ENCODE results near the gene CALD1.
A peak's percentile ranks its signal among the peaks of the same experiment; 100 is the strongest.

Gene CALD1

DNA sequence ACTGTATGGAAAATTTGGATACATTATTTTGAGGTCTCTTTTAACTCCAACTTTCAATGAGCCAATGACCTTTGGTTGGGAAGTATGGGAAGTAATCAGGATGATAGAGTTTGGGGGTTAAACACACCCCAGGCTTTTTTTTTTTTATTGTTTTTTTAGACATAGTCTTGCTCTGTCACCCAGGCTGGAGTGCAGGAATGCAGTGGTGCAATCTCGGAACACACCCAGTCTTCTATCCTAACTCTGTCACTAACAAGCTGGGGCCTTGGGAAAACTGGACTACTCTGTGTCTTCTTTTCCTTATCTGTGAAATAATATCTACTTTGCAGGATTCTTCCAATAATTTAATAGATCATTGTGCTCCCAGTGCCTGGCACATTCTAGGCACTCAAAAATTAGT lies 169.3 kb downstream of the CALD1 start:
- peak; percentile 70 for DNase-seq (ENCODE audit: low read depth)
- TF ChIP-seq, protein P1, sequence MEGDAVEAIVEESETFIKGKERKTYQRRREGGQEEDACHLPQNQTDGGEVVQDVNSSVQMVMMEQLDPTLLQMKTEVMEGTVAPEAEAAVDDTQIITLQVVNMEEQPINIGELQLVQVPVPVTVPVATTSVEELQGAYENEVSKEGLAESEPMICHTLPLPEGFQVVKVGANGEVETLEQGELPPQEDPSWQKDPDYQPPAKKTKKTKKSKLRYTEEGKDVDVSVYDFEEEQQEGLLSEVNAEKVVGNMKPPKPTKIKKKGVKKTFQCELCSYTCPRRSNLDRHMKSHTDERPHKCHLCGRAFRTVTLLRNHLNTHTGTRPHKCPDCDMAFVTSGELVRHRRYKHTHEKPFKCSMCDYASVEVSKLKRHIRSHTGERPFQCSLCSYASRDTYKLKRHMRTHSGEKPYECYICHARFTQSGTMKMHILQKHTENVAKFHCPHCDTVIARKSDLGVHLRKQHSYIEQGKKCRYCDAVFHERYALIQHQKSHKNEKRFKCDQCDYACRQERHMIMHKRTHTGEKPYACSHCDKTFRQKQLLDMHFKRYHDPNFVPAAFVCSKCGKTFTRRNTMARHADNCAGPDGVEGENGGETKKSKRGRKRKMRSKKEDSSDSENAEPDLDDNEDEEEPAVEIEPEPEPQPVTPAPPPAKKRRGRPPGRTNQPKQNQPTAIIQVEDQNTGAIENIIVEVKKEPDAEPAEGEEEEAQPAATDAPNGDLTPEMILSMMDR (conservative IDR thresholded peaks at IDR 0.05; ENCODE audit: low read length), result no peak
- H3K4me3 ChIP-seq (ENCODE audit: low read length), result no peak overlapping the region

DNA sequence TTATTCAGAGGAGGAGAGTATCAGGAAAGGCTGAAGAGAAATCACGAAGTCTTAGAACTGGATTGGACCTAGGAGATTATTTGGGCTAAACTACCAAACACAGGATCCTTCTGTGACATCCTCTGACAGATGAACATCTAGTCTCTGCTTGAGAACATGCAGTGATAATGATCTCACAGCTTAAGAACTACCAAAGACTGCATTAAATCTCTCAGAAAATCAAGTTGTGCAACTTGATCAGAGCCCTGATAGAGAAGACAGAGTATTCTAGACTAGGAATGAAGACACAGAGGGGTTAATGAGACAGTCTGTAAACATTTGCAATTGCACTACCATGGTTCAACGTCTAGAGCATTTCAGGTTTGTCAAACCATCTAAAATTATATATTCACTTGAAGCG lies 169.7 kb downstream of the CALD1 start:
- no peak overlapping the region for H3K4me3 ChIP-seq (ENCODE audit: low read length)
- DNase-seq (ENCODE audit: low read depth), result no peak
- TF ChIP-seq, protein P1 (conservative IDR thresholded peaks at IDR 0.05; ENCODE audit: low read length), result no peak

GRCh38 chr7:134954197-134955082 lies 175.0 kb downstream of the CALD1 start:
- H3K4me3 ChIP-seq (ENCODE audit: low read length), result no peak overlapping the region
- TF ChIP-seq, protein P1 (conservative IDR thresholded peaks at IDR 0.05; ENCODE audit: low read length), result peak; percentile 56
- DNase-seq (ENCODE audit: low read depth), result peak; percentile 42

DNA sequence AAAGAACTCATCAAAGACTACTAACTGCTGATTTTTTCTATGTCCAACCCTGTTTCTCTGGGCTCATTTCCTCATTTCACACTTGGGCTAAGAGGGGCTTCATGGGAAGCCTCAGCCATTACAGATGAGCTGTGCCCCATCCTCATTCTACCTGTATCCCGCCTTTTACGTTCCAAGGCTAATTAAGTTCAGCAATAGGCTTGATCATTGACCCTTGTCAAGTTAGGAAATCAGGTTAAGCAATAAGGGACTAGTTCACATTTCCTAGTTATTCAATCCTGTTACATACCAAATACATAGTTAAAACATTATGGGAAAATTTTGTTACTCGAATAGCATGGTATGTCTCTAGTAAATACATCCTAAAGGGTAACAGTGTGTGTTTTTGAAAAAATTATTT lies 177.6 kb downstream of the CALD1 start:
- TF ChIP-seq, protein P1 (conservative IDR thresholded peaks at IDR 0.05; ENCODE audit: low read length), result no peak
- no peak for DNase-seq (ENCODE audit: low read depth)

GRCh38 chr7:134959810-134960209 lies 180.4 kb downstream of the CALD1 start:
- no peak overlapping the region for H3K4me3 ChIP-seq (ENCODE audit: low read length)
- DNase-seq (ENCODE audit: low read depth), result no peak
- TF ChIP-seq, protein P1 (conservative IDR thresholded peaks at IDR 0.05; ENCODE audit: low read length), result no peak

More for the DNA sequence above, 177.6 kb downstream of the CALD1 start:
- no peak overlapping the region for H3K4me3 ChIP-seq (ENCODE audit: low read length)

GRCh38 chr7:134962270-134962780 lies 182.9 kb downstream of the CALD1 start:
- TF ChIP-seq, protein P1 (conservative IDR thresholded peaks at IDR 0.05; ENCODE audit: low read length), result peak; percentile 36
- no peak for DNase-seq (ENCODE audit: low read depth)
- H3K4me3 ChIP-seq (ENCODE audit: low read length), result no peak overlapping the region

GRCh38 chr7:134963036-134963435 lies 183.6 kb downstream of the CALD1 start:
- H3K4me3 ChIP-seq (ENCODE audit: low read length), result no peak overlapping the region
- DNase-seq (ENCODE audit: low read depth), result peak; percentile 33
- TF ChIP-seq, protein P1 (conservative IDR thresholded peaks at IDR 0.05; ENCODE audit: low read length), result no peak
